Measurements from ENCODE around the gene NSUN6.

- no peak for TF ChIP-seq CTCF (IDR thresholded peaks at IDR 0.05)
- TF ChIP-seq POLR2A (IDR thresholded peaks at IDR 0.05; ENCODE audit: low read depth), result no peak
These were observed 32.4 kb downstream of the NSUN6 start for GRCh38 chr10:18619016-18619415.
